Spleen (tissue), 11 donors: ENCODE data around the gene HSPD1. TPM values are rescaled to one million over a fixed set of nuclear protein-coding genes. Genes with fewer than 3 reads are reported as not detected.
A peak's percentile ranks its signal among the peaks of the same experiment; 100 is the strongest.

Source experiments
- DNase-seq: peaks from one replicate; pipeline ENCODE4 v3.0.0-alpha.2; 2020
- H3K27ac ChIP-seq, 8 donors: fragments of 200-600 bp; sonication (generic) in 7 of 8; 1 replicate in 4 of 8; 2 replicates in 4 of 8; pipeline versions ENCODE4 v1.5.0 to v1.8.0; 2016 to 2021; ENCODE audit warnings: inconsistent platforms in 4 of 8, mild to moderate bottlenecking in 4 of 8, moderate library complexity in 1 of 8
- H3K27me3 ChIP-seq, 7 donors: fragments of 200-600 bp; sonication (generic) in 6 of 7; replicated peaks in 1 of 7; 1 replicate in 4 of 7; 2 replicates in 3 of 7; pipeline versions ENCODE4 v1.5.0 to v1.8.0; 2016 to 2021; ENCODE audit warnings: inconsistent platforms in 3 of 7, mild to moderate bottlenecking in 1 of 7
- H3K36me3 ChIP-seq, 6 donors: fragments of 200-600 bp; sonication (generic) in 5 of 6; 1 replicate in 4 of 6; 2 replicates in 2 of 6; pipeline versions ENCODE4 v1.5.0 to v1.8.0; 2016 to 2021; ENCODE audit warnings: inconsistent platforms in 2 of 6
- H3K4me1 ChIP-seq, 6 donors: fragments of 200-600 bp; sonication (generic) in 5 of 6; 1 replicate in 3 of 6; 2 replicates in 3 of 6; pipeline versions ENCODE4 v1.5.0 to v1.8.0; 2016 to 2021; ENCODE audit warnings: inconsistent platforms in 3 of 6
- H3K4me3 ChIP-seq, 8 donors: fragments of 200-600 bp; sonication (generic) in 7 of 8; 1 replicate in 4 of 8; 2 replicates in 4 of 8; pipeline versions ENCODE4 v1.5.0 to v1.8.0; 2016 to 2021; ENCODE audit warnings: inconsistent platforms in 4 of 8, mild to moderate bottlenecking in 4 of 8, moderate library complexity in 2 of 8
- H3K9me3 ChIP-seq, 8 donors: fragments of 200-600 bp; sonication (generic) in 7 of 8; 1 replicate in 4 of 8; 2 replicates in 4 of 8; pipeline versions ENCODE4 v1.5.0 to v1.8.0; 2016 to 2021; ENCODE audit warnings: inconsistent platforms in 4 of 8
- CTCF ChIP-seq, 11 experiments: fragments of 200-600 bp in 7 of 11; fragments of 450-650 bp in 4 of 11; sonication (generic) in 4 of 11; IDR thresholded peaks in 8 of 11; conservative IDR thresholded peaks in 3 of 11; 1 replicate in 7 of 11; 2 replicates in 4 of 11; pipeline versions ENCODE4 v1.4.0 to v1.8.0; 2016 to 2021; ENCODE audit warnings: antibody characterized with exemption in 11 of 11, inconsistent platforms in 4 of 11, mild to moderate bottlenecking in 1 of 11
- POLR2A ChIP-seq, 3 donors: fragments of 450-650 bp; IDR thresholded peaks; one replicate each; pipeline ENCODE4 v1.5.1; 2017; ENCODE audit warnings: antibody characterized with exemption in 3 of 3, mild to moderate bottlenecking in 1 of 3
- POLR2AphosphoS5 ChIP-seq, 3 donors: sonication (generic); formaldehyde crosslinking; IDR thresholded peaks; one replicate each; pipeline ENCODE4 v1.5.1; 2017; ENCODE audit warnings: antibody characterized with exemption in 3 of 3
- WGBS, 5 donors: extraction: QIAGEN DNeasy Blood & Tissue Kit in 3 of 5; methylation state at CpG; one replicate each; pipeline versions ENCODE4 v1.1.5 to v1.1.7; 2013 to 2018; 5-methylcytosine and 5-hydroxymethylcytosine counted together
- intact Hi-C: fragments of 100-400 bp; cut with DNase I; formaldehyde crosslinking; loops from one replicate; pipeline ENCODE4 v1.15.0; 2023; ENCODE audit warnings: low total_unique reads
- polyA plus RNA-seq, 3 donors: library from polyadenylated mRNA; stranded (reverse); fragments of 200-250 nt; gene quantifications; one replicate each; pipeline ENCODE4 v1.2.1, GENCODE V29; 2013
- total RNA-seq, 7 donors: library from RNA; depleted of rRNA in 3 of 7; stranded (reverse); fragments of >200 nt in 3 of 7; fragmentation: NEBNext Ultra II Directional in 4 of 7; extraction: Animal tissue kit (Norgen Biotek cat#: 25700) in 4 of 7; gene quantifications; one replicate each; pipeline versions ENCODE4 v1.1.0 to v1.2.1, GENCODE V29; 2016 to 2021
- donor health status: healthy with polysubstance abuse.
- donor health status: DM: no; HTN: no; CAD: no; lungs with moderate emphysema.
- donor health status: DM: no; HTN: no; CAD: no.
- donor health status: Bipolar disorder and iron deficiency.
- donor health status: healthy.
- donor health status: DM: no; HTN: no; CAD: no.
- donor health status: DM: yes; HTN: yes; CAD: no.

Gene HSPD1
- total and polyA plus RNA-seq, 10 donors, result 75.2 to 202 (median 117) TPM

- H3K4me3 ChIP-seq, result no peak overlapping the region
- TF ChIP-seq POLR2A (IDR thresholded peaks at IDR 0.05), result no peak
- 95 to 99% (median 96%) methylated on average over 3 of the region's 3 CpGs for WGBS, 5 donors
- peaks cover 0 to 12% (median 9%) of the 10 kb centered on the region in 8 donors for H3K9me3 ChIP-seq
- peaks cover 3 to 95% (median 60%) of the 10 kb centered on the region in 6 donors for H3K36me3 ChIP-seq
- DNase-seq, result no peak
- intact Hi-C loops, result no loop called here
- H3K27me3 ChIP-seq, result no peaks in the 10 kb centered on the region
- peak overlapping the region in 4 of 8 donors; percentile 14 to 68 (median 37) for H3K27ac ChIP-seq
- H3K4me1 ChIP-seq, result peaks cover 0 to 21% (median 4%) of the 10 kb centered on the region in 6 donors
These were observed 21.8 kb downstream of the HSPD1 start for GRCh38 chr2:197477797-197478196.

DNA sequence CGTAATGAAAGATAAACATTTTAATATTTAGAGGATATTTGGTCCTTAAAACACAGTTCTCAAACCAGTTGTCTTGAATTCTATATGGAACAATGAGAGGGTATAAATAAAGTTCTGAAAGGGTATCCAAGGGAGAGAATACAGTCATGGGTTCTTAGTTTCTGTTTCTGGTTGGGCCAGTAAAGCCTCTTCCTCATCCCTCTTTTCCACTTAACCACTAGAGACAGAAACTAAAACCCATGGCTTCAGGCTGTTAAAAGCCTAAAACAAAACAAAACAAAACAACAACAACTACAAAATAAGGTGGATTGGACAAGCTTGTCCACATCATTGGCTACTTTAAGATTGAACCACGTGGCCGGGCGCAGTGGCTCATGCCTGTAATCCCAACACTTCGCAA lies 27.5 kb downstream of the HSPD1 start:
- H3K9me3 ChIP-seq, result no peaks in the 10 kb centered on the region
- peaks cover 3 to 100% (median 91%) of the 10 kb centered on the region in 6 donors for H3K36me3 ChIP-seq
- intact Hi-C loops, result no loop called here
- H3K27me3 ChIP-seq, result no peaks in the 10 kb centered on the region
- H3K4me1 ChIP-seq, result peaks cover 0 to under 1% (median 0%) of the 10 kb centered on the region in 6 donors
- no peak for DNase-seq
- no peak overlapping the region for H3K27ac ChIP-seq
- 99% methylated on average over 5 of the region's 5 CpGs for WGBS, 5 donors
- no peak overlapping the region for H3K4me3 ChIP-seq
- TF ChIP-seq CTCF (IDR thresholded peaks at IDR 0.05 in 8 of 11, conservative IDR thresholded peaks at IDR 0.05 in 3 of 11), result no peak
- TF ChIP-seq POLR2A (IDR thresholded peaks at IDR 0.05), result no peak
- TF ChIP-seq POLR2AphosphoS5 (IDR thresholded peaks at IDR 0.05), result no peak

DNA sequence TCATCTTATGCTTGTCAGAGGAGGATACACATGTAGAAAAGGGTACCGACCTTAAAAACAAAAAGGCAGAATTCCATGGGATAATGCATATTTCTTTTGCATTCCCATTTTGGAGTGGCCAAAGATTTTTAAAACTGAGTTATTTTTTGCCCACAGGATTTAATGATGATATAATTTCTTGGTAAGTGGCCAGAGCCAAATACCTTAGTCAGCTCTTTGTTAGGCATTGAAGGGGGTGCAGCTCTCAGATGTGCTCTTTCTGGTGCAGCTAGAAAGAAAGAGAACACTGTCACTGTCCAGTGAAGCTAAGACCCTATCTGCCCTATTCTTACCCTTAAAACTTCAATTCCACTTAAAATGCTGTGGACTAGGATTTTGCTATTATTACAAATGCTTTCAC lies 35.5 kb downstream of the HSPD1 start:
- Histone ChIP-seq H3K9me3 (no peaks in the 10 kb centered on the region), H3K4me1 (peaks cover 0 to 22% (median 8%) of the 10 kb centered on the region in 6 donors), H3K4me3 (no peak overlapping the region), H3K27ac (no peak overlapping the region), H3K27me3 (no peaks in the 10 kb centered on the region), H3K36me3 (peaks cover 2 to 98% (median 80%) of the 10 kb centered on the region in 6 donors)
- 56 to 88% (median 79%) methylated on average over 1 of the region's 1 CpG for WGBS, 5 donors
- intact Hi-C loops, result no loop called here
- TF ChIP-seq CTCF (IDR thresholded peaks at IDR 0.05 in 8 of 11, conservative IDR thresholded peaks at IDR 0.05 in 3 of 11), result no peak
- TF ChIP-seq POLR2AphosphoS5 (IDR thresholded peaks at IDR 0.05), result peak in 1 of 3 donors; percentile 7
- no peak for DNase-seq

- Histone ChIP-seq H3K9me3 (no peaks in the 10 kb centered on the region), H3K4me3 (no peak overlapping the region), H3K27me3 (no peaks in the 10 kb centered on the region), H3K4me1 (peaks cover 8 to 53% (median 38%) of the 10 kb centered on the region in 6 donors), H3K27ac (no peak overlapping the region), H3K36me3 (peaks cover 2 to 78% (median 52%) of the 10 kb centered on the region in 6 donors)
- intact Hi-C loops, result no loop called here
- TF ChIP-seq POLR2AphosphoS5 (IDR thresholded peaks at IDR 0.05) (no peak), CTCF (IDR thresholded peaks at IDR 0.05 in 8 of 11, conservative IDR thresholded peaks at IDR 0.05 in 3 of 11) (no peak), POLR2A (IDR thresholded peaks at IDR 0.05) (no peak)
- DNase-seq, result no peak
- 92 to 95% (median 93%) methylated on average over 2 of the region's 2 CpGs for whole genome bisulfite sequencing, 5 donors
These were observed 38.6 kb downstream of the HSPD1 start for GRCh38 chr2:197461057-197461456.

- intact Hi-C loops, result no loop called here
- 89 to 97% (median 92%) methylated on average over 4 of the region's 4 CpGs for WGBS, 5 donors
- H3K9me3 ChIP-seq, result no peaks in the 10 kb centered on the region
- peaks cover 2 to 78% (median 47%) of the 10 kb centered on the region in 6 donors for H3K36me3 ChIP-seq
- no peak overlapping the region for H3K4me3 ChIP-seq
- TF ChIP-seq POLR2A (IDR thresholded peaks at IDR 0.05), result no peak
- no peak for TF ChIP-seq CTCF (IDR thresholded peaks at IDR 0.05 in 8 of 11, conservative IDR thresholded peaks at IDR 0.05 in 3 of 11)
- no peak for TF ChIP-seq POLR2AphosphoS5 (IDR thresholded peaks at IDR 0.05)
- peaks cover 8 to 57% (median 42%) of the 10 kb centered on the region in 6 donors for H3K4me1 ChIP-seq
- DNase-seq, result no peak
- H3K27ac ChIP-seq, result no peak overlapping the region
- no peaks in the 10 kb centered on the region for H3K27me3 ChIP-seq
These were observed 39.0 kb downstream of the HSPD1 start for GRCh38 chr2:197460649-197461048.
